ENCODE data around the gene MAP7. TPM values are rescaled to one million over a fixed set of nuclear protein-coding genes. Genes with fewer than 3 reads are reported as not detected.

The MAP7 gene
- total and polyA plus RNA-seq, 4 donors, result 3.2 to 17.5 (median 8.3) TPM

GRCh38 chr6:136425793-136426192 is 124.4 kb downstream of the MAP7 start:
- no peak for TF ChIP-seq EGR1 (IDR thresholded peaks at IDR 0.05; ENCODE audit: low read depth in 2 of 2)
- TF ChIP-seq RAD21 (IDR thresholded peaks at IDR 0.05), result no peak
- no peak for TF ChIP-seq FOXA2 (IDR thresholded peaks at IDR 0.05)
- TF ChIP-seq JUND (IDR thresholded peaks at IDR 0.05), result no peak
- TF ChIP-seq CTCF (IDR thresholded peaks at IDR 0.05; ENCODE audit: low read depth, low read length, missing input control), result no peak
- TF ChIP-seq HNF4A (conservative IDR thresholded peaks at IDR 0.05), result no peak
- no peak for TF ChIP-seq GABPA (IDR thresholded peaks at IDR 0.05 in 1 of 2, conservative IDR thresholded peaks at IDR 0.05 in 1 of 2)
- H3K36me3 ChIP-seq (ENCODE audit: control insufficient read depth in 4 of 4, insufficient read depth in 3 of 4, low read depth in 1 of 4, low read length in 3 of 4), result peaks cover 0 to under 1% (median 0%) of the 10 kb centered on the region in 4 donors
- no peaks in the 10 kb centered on the region for H3K27me3 ChIP-seq (ENCODE audit: control insufficient read depth in 4 of 4, insufficient read depth in 4 of 4, low read length in 3 of 4)
- H3K9me3 ChIP-seq (ENCODE audit: control insufficient read depth in 4 of 4, low read length in 3 of 4), result no peaks in the 10 kb centered on the region
- H3K4me1 ChIP-seq (ENCODE audit: control insufficient read depth in 4 of 4, insufficient read depth in 4 of 4, low read length in 3 of 4), result peaks cover 0 to 7% (median 1%) of the 10 kb centered on the region in 4 donors
- H3K27ac ChIP-seq (ENCODE audit: low read depth in 1 of 2, low read length in 2 of 2), result no peak overlapping the region
- H3K4me3 ChIP-seq (ENCODE audit: low read depth in 1 of 3, low read length in 3 of 3), result no peak overlapping the region
- no peak for DNase-seq (ENCODE audit: low spot score)
- 96% methylated on average over 4 of the region's 4 CpGs for WGBS
- no peak overlapping the region for H3K9ac ChIP-seq (ENCODE audit: low read depth in 1 of 2, low read length in 2 of 2)

- H3K4me1 ChIP-seq (ENCODE audit: control insufficient read depth in 4 of 4, insufficient read depth in 4 of 4, low read length in 3 of 4), result peaks cover 0 to 7% (median 1%) of the 10 kb centered on the region in 4 donors
- peaks cover 0 to 6% (median under 1%) of the 10 kb centered on the region in 4 donors for H3K36me3 ChIP-seq (ENCODE audit: control insufficient read depth in 4 of 4, insufficient read depth in 3 of 4, low read depth in 1 of 4, low read length in 3 of 4)
- H3K27me3 ChIP-seq (ENCODE audit: control insufficient read depth in 4 of 4, insufficient read depth in 4 of 4, low read length in 3 of 4), result no peaks in the 10 kb centered on the region
- H3K9me3 ChIP-seq (ENCODE audit: control insufficient read depth in 4 of 4, low read length in 3 of 4), result no peaks in the 10 kb centered on the region
- H3K9ac ChIP-seq (ENCODE audit: low read depth in 1 of 2, low read length in 2 of 2), result no peak overlapping the region
- DNase-seq (ENCODE audit: low spot score), result no peak
- no peak for TF ChIP-seq JUND (IDR thresholded peaks at IDR 0.05)
- no peak for TF ChIP-seq FOXA1 (IDR thresholded peaks at IDR 0.05)
- no peak for TF ChIP-seq RXRA (IDR thresholded peaks at IDR 0.05)
- no peak for TF ChIP-seq ATF3 (IDR thresholded peaks at IDR 0.05)
- TF ChIP-seq EGR1 (IDR thresholded peaks at IDR 0.05; ENCODE audit: low read depth in 2 of 2), result no peak
- no peak for TF ChIP-seq TAF1 (conservative IDR thresholded peaks at IDR 0.05)
- no peak for TF ChIP-seq CTCF (IDR thresholded peaks at IDR 0.05; ENCODE audit: low read depth, low read length, missing input control)
- TF ChIP-seq SP1 (IDR thresholded peaks at IDR 0.05), result no peak
- TF ChIP-seq REST (IDR thresholded peaks at IDR 0.05), result no peak
- H3K4me3 ChIP-seq (ENCODE audit: low read depth in 1 of 3, low read length in 3 of 3), result no peak overlapping the region
- WGBS, result 95% methylated on average over 5 of the region's 5 CpGs
- H3K27ac ChIP-seq (ENCODE audit: low read depth in 1 of 2, low read length in 2 of 2), result no peak overlapping the region
These were observed 125.3 kb downstream of the MAP7 start for GRCh38 chr6:136424901-136425300.
